Upper lobe of left lung (tissue), 6 donors: ENCODE measurements around the gene ARRDC3. TPM values are rescaled to one million over a fixed set of nuclear protein-coding genes. Genes with fewer than 3 reads are reported as not detected.

Experiments used
- ATAC-seq, 2 donors: fragments of 200-7000 bp; cut with Tn5 transposase; one replicate each; pipeline ENCODE4 v1.9.1; 2022; ENCODE audit warnings: mild to moderate bottlenecking in 2 of 2, moderate library complexity in 2 of 2; ENCODE audit not compliant: low FRiP score in 2 of 2
- DNase-seq, 2 donors: peaks; one replicate each; pipeline ENCODE4 v3.0.0-alpha.2; 2019 to 2020
- H3K27ac ChIP-seq, 4 donors: fragments of 200-600 bp; sonication (generic); one replicate each; pipeline ENCODE4 v1.5.1; 2016 to 2019
- H3K27me3 ChIP-seq, 4 donors: fragments of 200-600 bp; sonication (generic); one replicate each; pipeline ENCODE4 v1.5.1; 2017 to 2019
- H3K36me3 ChIP-seq, 4 donors: fragments of 200-600 bp; sonication (generic); one replicate each; pipeline ENCODE4 v1.5.1; 2016 to 2019
- H3K4me1 ChIP-seq, 4 donors: fragments of 200-600 bp; sonication (generic); one replicate each; pipeline ENCODE4 v1.5.1; 2018 to 2019
- H3K4me3 ChIP-seq, 4 donors: fragments of 200-600 bp; sonication (generic); one replicate each; pipeline ENCODE4 v1.5.1; 2017 to 2019; ENCODE audit warnings: mild to moderate bottlenecking in 2 of 4, moderate library complexity in 1 of 4
- H3K9me3 ChIP-seq, 4 donors: fragments of 200-600 bp; sonication (generic); one replicate each; pipeline ENCODE4 v1.5.1; 2018 to 2019
- CTCF ChIP-seq, 6 experiments: fragments of 450-650 bp in 4 of 6; fragments of 200-600 bp in 2 of 6; sonication (generic) in 2 of 6; IDR thresholded peaks; one replicate each; pipeline ENCODE4 v1.5.1; 2016 to 2019; ENCODE audit warnings: antibody characterized with exemption in 6 of 6
- EP300 ChIP-seq, 4 donors: sonication (generic); formaldehyde crosslinking; IDR thresholded peaks; one replicate each; pipeline ENCODE4 v1.5.1; 2017; ENCODE audit warnings: antibody characterized with exemption in 4 of 4, control low read depth in 2 of 4
- POLR2A ChIP-seq, 4 donors: fragments of 450-650 bp; IDR thresholded peaks; one replicate each; pipeline ENCODE4 v1.5.1; 2016 to 2017; ENCODE audit warnings: antibody characterized with exemption in 4 of 4, mild to moderate bottlenecking in 2 of 4
- POLR2AphosphoS5 ChIP-seq, 2 donors: sonication (generic); formaldehyde crosslinking; IDR thresholded peaks; one replicate each; pipeline ENCODE4 v1.5.1; 2017; ENCODE audit warnings: antibody characterized with exemption in 2 of 2
- WGBS, 2 donors: methylation state at CpG; one replicate each; pipeline ENCODE4 v1.1.5; 2017 to 2018; 5-methylcytosine and 5-hydroxymethylcytosine counted together
- total RNA-seq, 6 donors: library from RNA; depleted of rRNA in 4 of 6; stranded (reverse); fragments of >200 nt in 4 of 6; gene quantifications; one replicate each; pipeline versions ENCODE4 v1.1.0 to v1.2.1, GENCODE V29; 2016 to 2021
- donor health status: DM: no; HTN: no; CAD: no; lungs with moderate emphysema.
- donor health status: DM: no; HTN: yes; CAD: no; lungs with severe emphysema.

ARRDC3 gene
- total RNA-seq, 6 donors from 2014 or later = 43.2 to 175 (median 107) TPM

- Histone ChIP-seq H3K4me1 (peaks cover 7 to 11% (median 9%) of the 10 kb centered on the region in 4 donors), H3K27me3 (no peaks in the 10 kb centered on the region), H3K9me3 (no peaks in the 10 kb centered on the region), H3K4me3 (peak overlapping the region in 3 of 4 donors; percentile 63 to 76 (median 70)), H3K27ac (peak overlapping the region; percentile 99), H3K36me3 (no peaks in the 10 kb centered on the region)
- TF ChIP-seq EP300 (IDR thresholded peaks at IDR 0.05) (no peak), CTCF (IDR thresholded peaks at IDR 0.05) (peak; percentile 91 to 99 (median 97)), POLR2A (IDR thresholded peaks at IDR 0.05) (no peak), POLR2AphosphoS5 (IDR thresholded peaks at IDR 0.05) (no peak)
- ATAC-seq (peak; percentile 37 to 52), DNase-seq (no peak)
- WGBS, 2 donors = 15 to 16% methylated on average over 6 of the region's 6 CpGs
Observed at GRCh38 chr5:91384671-91385430, 1.7 kb upstream of the ARRDC3 start.

- WGBS, 2 donors = 2 to 4% methylated on average over 7 of the region's 7 CpGs
- Histone ChIP-seq H3K27me3 (no peaks in the 10 kb centered on the region), H3K9me3 (no peaks in the 10 kb centered on the region), H3K27ac (peak overlapping the region; percentile 99), H3K4me3 (peak overlapping the region; percentile 40 to 76 (median 66)), H3K36me3 (no peaks in the 10 kb centered on the region), H3K4me1 (peaks cover 8 to 11% (median 9%) of the 10 kb centered on the region in 4 donors)
- DNase-seq (no peak), ATAC-seq (no peak)
- TF ChIP-seq EP300 (IDR thresholded peaks at IDR 0.05) (no peak), CTCF (IDR thresholded peaks at IDR 0.05) (peak in 1 of 6 experiments; percentile 6)
Observed at GRCh38 chr5:91383956-91384300, 811 bp upstream of the ARRDC3 start.

- H3K36me3 ChIP-seq = peaks cover 0 to 8% (median 0%) of the 10 kb centered on the region in 4 donors
- H3K4me3 ChIP-seq = peak overlapping the region; percentile 52 to 76 (median 66)
- peaks cover 14 to 22% (median 18%) of the 10 kb centered on the region in 4 donors for H3K4me1 ChIP-seq
- H3K27ac ChIP-seq = peak overlapping the region; percentile 99
- WGBS, 2 donors = 0 to 1% methylated on average over 14 of the region's 14 CpGs
- H3K9me3 ChIP-seq = no peaks in the 10 kb centered on the region
- ATAC-seq = no peak
- TF ChIP-seq CTCF (IDR thresholded peaks at IDR 0.05) = no peak
- TF ChIP-seq POLR2AphosphoS5 (IDR thresholded peaks at IDR 0.05) = no peak
- no peak for TF ChIP-seq POLR2A (IDR thresholded peaks at IDR 0.05)
- no peak for TF ChIP-seq EP300 (IDR thresholded peaks at IDR 0.05)
- peak in 1 of 2 donors; percentile 53 for DNase-seq
- H3K27me3 ChIP-seq = no peaks in the 10 kb centered on the region
Observed at GRCh38 chr5:91382530-91383026, 539 bp downstream of the ARRDC3 start.

GRCh38 chr5:91381774-91382359, 1.2 kb downstream of the ARRDC3 start:
- H3K36me3 ChIP-seq = peaks cover 0 to 14% (median 1%) of the 10 kb centered on the region in 4 donors
- no peaks in the 10 kb centered on the region for H3K9me3 ChIP-seq
- DNase-seq = peak in 1 of 2 donors; percentile 86
- peak; percentile 56 to 81 for ATAC-seq
- 0 to 1% methylated on average over 10 of the region's 10 CpGs for WGBS, 2 donors
- TF ChIP-seq EP300 (IDR thresholded peaks at IDR 0.05) (no peak), POLR2AphosphoS5 (IDR thresholded peaks at IDR 0.05) (peak; percentile 53 to 72), CTCF (IDR thresholded peaks at IDR 0.05) (no peak), POLR2A (IDR thresholded peaks at IDR 0.05) (peak in 2 of 4 donors; percentile 45 to 61)
- H3K27ac ChIP-seq = peak overlapping the region; percentile 99
- peak overlapping the region; percentile 52 to 76 (median 66) for H3K4me3 ChIP-seq
- no peaks in the 10 kb centered on the region for H3K27me3 ChIP-seq
- peaks cover 14 to 29% (median 21%) of the 10 kb centered on the region in 4 donors for H3K4me1 ChIP-seq
